ENCODE measurements around the gene GNA14. TPM values are rescaled to one million over a fixed set of nuclear protein-coding genes. Genes with fewer than 3 reads are reported as not detected.

Gene GNA14
- total and polyA plus RNA-seq, 2 experiments from 2014 or later: 3.9 to 10.5 TPM

GRCh38 chr9:77450085-77450475 lies 198.0 kb downstream of the GNA14 start (continued):
- TF ChIP-seq, protein P1, sequence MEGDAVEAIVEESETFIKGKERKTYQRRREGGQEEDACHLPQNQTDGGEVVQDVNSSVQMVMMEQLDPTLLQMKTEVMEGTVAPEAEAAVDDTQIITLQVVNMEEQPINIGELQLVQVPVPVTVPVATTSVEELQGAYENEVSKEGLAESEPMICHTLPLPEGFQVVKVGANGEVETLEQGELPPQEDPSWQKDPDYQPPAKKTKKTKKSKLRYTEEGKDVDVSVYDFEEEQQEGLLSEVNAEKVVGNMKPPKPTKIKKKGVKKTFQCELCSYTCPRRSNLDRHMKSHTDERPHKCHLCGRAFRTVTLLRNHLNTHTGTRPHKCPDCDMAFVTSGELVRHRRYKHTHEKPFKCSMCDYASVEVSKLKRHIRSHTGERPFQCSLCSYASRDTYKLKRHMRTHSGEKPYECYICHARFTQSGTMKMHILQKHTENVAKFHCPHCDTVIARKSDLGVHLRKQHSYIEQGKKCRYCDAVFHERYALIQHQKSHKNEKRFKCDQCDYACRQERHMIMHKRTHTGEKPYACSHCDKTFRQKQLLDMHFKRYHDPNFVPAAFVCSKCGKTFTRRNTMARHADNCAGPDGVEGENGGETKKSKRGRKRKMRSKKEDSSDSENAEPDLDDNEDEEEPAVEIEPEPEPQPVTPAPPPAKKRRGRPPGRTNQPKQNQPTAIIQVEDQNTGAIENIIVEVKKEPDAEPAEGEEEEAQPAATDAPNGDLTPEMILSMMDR (conservative IDR thresholded peaks at IDR 0.05; ENCODE audit: low read depth in 2 of 2): no peak
- TF ChIP-seq CREB1 (CRISPR knock-in tag; IDR thresholded peaks at IDR 0.05; ENCODE audit: low read depth) (no peak), ETS1 (IDR thresholded peaks at IDR 0.05) (no peak), STAT1 (IDR thresholded peaks at IDR 0.05; ENCODE audit: unreplicated experiment) (no peak), EZH2phosphoT487 (IDR thresholded peaks at IDR 0.05; ENCODE audit: unreplicated experiment) (no peak)

GRCh38 chr9:77449240-77450084 lies 198.7 kb downstream of the GNA14 start:
- ATAC-seq: no peak
- Histone ChIP-seq H3K4me1 (ENCODE audit: insufficient read depth) (peaks cover 3% of the 10 kb centered on the region; the same call in 1 of the 2 replicates), H3K4me3 (no peak overlapping the region), H3K27ac (ENCODE audit: low read depth) (no peak overlapping the region), H3K27me3 (ENCODE audit: insufficient read depth) (no peaks in the 10 kb centered on the region), H3K79me2 (replicated peaks; ENCODE audit: insufficient read depth) (no peaks in the 10 kb centered on the region), H3K9me2 (ENCODE audit: insufficient read depth) (peaks cover 6% of the 10 kb centered on the region), H3F3A (replicated peaks; ENCODE audit: low read depth) (no peaks in the 10 kb centered on the region), H3K4me2 (no peak overlapping the region), H2AFZ (no peak overlapping the region), H3K36me3 (ENCODE audit: insufficient read depth) (no peaks in the 10 kb centered on the region), H4K20me1 (replicated peaks; ENCODE audit: insufficient read depth) (no peaks in the 10 kb centered on the region)
- TF ChIP-seq ETS1 (IDR thresholded peaks at IDR 0.05): no peak
- TF ChIP-seq, protein P2, sequence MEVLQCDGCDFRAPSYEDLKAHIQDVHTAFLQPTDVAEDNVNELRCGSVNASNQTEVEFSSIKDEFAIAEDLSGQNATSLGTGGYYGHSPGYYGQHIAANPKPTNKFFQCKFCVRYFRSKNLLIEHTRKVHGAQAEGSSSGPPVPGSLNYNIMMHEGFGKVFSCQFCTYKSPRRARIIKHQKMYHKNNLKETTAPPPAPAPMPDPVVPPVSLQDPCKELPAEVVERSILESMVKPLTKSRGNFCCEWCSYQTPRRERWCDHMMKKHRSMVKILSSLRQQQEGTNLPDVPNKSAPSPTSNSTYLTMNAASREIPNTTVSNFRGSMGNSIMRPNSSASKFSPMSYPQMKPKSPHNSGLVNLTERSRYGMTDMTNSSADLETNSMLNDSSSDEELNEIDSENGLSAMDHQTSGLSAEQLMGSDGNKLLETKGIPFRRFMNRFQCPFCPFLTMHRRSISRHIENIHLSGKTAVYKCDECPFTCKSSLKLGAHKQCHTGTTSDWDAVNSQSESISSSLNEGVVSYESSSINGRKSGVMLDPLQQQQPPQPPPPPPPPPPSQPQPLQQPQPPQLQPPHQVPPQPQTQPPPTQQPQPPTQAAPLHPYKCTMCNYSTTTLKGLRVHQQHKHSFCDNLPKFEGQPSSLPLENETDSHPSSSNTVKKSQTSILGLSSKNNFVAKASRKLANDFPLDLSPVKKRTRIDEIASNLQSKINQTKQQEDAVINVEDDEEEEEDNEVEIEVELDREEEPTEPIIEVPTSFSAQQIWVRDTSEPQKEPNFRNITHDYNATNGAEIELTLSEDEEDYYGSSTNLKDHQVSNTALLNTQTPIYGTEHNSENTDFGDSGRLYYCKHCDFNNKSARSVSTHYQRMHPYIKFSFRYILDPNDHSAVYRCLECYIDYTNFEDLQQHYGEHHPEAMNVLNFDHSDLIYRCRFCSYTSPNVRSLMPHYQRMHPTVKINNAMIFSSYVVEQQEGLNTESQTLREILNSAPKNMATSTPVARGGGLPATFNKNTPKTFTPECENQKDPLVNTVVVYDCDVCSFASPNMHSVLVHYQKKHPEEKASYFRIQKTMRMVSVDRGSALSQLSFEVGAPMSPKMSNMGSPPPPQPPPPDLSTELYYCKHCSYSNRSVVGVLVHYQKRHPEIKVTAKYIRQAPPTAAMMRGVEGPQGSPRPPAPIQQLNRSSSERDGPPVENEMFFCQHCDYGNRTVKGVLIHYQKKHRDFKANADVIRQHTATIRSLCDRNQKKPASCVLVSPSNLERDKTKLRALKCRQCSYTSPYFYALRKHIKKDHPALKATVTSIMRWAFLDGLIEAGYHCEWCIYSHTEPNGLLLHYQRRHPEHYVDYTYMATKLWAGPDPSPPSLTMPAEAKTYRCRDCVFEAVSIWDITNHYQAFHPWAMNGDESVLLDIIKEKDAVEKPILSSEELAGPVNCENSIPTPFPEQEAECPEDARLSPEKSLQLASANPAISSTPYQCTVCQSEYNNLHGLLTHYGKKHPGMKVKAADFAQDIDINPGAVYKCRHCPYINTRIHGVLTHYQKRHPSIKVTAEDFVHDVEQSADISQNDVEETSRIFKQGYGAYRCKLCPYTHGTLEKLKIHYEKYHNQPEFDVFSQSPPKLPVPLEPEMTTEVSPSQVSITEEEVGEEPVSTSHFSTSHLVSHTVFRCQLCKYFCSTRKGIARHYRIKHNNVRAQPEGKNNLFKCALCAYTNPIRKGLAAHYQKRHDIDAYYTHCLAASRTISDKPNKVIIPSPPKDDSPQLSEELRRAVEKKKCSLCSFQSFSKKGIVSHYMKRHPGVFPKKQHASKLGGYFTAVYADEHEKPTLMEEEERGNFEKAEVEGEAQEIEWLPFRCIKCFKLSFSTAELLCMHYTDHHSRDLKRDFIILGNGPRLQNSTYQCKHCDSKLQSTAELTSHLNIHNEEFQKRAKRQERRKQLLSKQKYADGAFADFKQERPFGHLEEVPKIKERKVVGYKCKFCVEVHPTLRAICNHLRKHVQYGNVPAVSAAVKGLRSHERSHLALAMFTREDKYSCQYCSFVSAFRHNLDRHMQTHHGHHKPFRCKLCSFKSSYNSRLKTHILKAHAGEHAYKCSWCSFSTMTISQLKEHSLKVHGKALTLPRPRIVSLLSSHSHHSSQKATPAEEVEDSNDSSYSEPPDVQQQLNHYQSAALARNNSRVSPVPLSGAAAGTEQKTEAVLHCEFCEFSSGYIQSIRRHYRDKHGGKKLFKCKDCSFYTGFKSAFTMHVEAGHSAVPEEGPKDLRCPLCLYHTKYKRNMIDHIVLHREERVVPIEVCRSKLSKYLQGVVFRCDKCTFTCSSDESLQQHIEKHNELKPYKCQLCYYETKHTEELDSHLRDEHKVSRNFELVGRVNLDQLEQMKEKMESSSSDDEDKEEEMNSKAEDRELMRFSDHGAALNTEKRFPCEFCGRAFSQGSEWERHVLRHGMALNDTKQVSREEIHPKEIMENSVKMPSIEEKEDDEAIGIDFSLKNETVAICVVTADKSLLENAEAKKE (CRISPR knock-in tag; IDR thresholded peaks at IDR 0.05): no peak
- TF ChIP-seq, protein P1 (conservative IDR thresholded peaks at IDR 0.05; ENCODE audit: low read depth in 2 of 2): peak in 1 of 2 experiments; percentile 20; a peak in 1 of 4 replicates
- Mint-ChIP-seq H3K36me3 (ENCODE audit: low read depth) (peaks cover 6% of the 10 kb centered on the region; the same call in 2 of the 3 replicates), H3K4me3 (no peak overlapping the region), H3K4me1 (no peaks in the 10 kb centered on the region; the same call in 2 of the 3 replicates), H3K27me3 (ENCODE audit: insufficient read depth, low read depth, poor library complexity) (no peaks in the 10 kb centered on the region), H3K27ac (no peak overlapping the region), H3K9me3 (peaks cover 13% of the 10 kb centered on the region)
- DNase-seq (ENCODE audit: low spot score): no peak

Data from GM23338 (cell line).